NB4 (cell line): ENCODE results near the gene FAM163A.
A peak's percentile ranks its signal among the peaks of the same experiment; 100 is the strongest.

Experiments used
- DNase-seq: peaks from one replicate; pipeline ENCODE4 v3.0.0; 2010; ENCODE audit warnings: low read depth
- H3K4me3 ChIP-seq: one replicate; pipeline ENCODE4 v1.5.1; 2011; ENCODE audit warnings: mild to moderate bottlenecking, low read depth, low read length, moderate library complexity
- MYC ChIP-seq: IDR thresholded peaks from 2 replicates; pipeline ENCODE4 v1.6.1; 2011; ENCODE audit warnings: low read depth, low read length
- POLR2A ChIP-seq: IDR thresholded peaks from 2 replicates; pipeline ENCODE4 v1.6.1; 2011; ENCODE audit warnings: mild to moderate bottlenecking; ENCODE audit not compliant: insufficient read length; ENCODE audit errors: extremely low read depth
- TF ChIP-seq, protein P1 (sequence below): IDR thresholded peaks from one replicate; pipeline ENCODE4 v1.5.1; 2012; ENCODE audit warnings: low read depth, low read length
- TF ChIP-seq, protein P2 (sequence below): IDR thresholded peaks from 2 replicates; pipeline ENCODE4 v1.6.1; 2011; ENCODE audit warnings: low read depth, low read length

Gene FAM163A

DNA sequence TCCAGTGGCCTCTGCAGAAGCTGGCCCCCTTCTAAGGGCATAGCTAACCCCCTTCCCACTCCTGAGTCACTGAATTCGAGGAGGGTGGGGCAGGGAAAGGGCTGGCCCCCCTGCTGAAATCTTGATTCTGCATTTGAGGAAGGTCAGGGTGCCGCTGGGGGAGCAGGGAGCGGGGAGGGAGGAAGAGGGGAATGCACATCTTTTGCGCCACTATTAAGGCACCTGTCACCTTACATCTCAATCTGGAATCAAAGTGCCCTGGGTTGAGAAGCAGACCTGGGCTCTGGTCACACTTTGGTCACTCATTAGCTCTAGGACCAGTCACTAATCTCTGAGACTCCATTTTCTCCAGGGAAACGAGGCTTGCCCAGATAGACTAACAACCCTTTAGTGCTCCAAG, 72.5 kb downstream of the FAM163A start:
- DNase-seq = no peak
- TF ChIP-seq, protein P1, sequence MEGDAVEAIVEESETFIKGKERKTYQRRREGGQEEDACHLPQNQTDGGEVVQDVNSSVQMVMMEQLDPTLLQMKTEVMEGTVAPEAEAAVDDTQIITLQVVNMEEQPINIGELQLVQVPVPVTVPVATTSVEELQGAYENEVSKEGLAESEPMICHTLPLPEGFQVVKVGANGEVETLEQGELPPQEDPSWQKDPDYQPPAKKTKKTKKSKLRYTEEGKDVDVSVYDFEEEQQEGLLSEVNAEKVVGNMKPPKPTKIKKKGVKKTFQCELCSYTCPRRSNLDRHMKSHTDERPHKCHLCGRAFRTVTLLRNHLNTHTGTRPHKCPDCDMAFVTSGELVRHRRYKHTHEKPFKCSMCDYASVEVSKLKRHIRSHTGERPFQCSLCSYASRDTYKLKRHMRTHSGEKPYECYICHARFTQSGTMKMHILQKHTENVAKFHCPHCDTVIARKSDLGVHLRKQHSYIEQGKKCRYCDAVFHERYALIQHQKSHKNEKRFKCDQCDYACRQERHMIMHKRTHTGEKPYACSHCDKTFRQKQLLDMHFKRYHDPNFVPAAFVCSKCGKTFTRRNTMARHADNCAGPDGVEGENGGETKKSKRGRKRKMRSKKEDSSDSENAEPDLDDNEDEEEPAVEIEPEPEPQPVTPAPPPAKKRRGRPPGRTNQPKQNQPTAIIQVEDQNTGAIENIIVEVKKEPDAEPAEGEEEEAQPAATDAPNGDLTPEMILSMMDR = no peak
- TF ChIP-seq MYC = no peak
- TF ChIP-seq, protein P2, sequence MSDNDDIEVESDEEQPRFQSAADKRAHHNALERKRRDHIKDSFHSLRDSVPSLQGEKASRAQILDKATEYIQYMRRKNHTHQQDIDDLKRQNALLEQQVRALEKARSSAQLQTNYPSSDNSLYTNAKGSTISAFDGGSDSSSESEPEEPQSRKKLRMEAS = no peak
- no peak for TF ChIP-seq POLR2A
- H3K4me3 ChIP-seq = no peak overlapping the region

DNA sequence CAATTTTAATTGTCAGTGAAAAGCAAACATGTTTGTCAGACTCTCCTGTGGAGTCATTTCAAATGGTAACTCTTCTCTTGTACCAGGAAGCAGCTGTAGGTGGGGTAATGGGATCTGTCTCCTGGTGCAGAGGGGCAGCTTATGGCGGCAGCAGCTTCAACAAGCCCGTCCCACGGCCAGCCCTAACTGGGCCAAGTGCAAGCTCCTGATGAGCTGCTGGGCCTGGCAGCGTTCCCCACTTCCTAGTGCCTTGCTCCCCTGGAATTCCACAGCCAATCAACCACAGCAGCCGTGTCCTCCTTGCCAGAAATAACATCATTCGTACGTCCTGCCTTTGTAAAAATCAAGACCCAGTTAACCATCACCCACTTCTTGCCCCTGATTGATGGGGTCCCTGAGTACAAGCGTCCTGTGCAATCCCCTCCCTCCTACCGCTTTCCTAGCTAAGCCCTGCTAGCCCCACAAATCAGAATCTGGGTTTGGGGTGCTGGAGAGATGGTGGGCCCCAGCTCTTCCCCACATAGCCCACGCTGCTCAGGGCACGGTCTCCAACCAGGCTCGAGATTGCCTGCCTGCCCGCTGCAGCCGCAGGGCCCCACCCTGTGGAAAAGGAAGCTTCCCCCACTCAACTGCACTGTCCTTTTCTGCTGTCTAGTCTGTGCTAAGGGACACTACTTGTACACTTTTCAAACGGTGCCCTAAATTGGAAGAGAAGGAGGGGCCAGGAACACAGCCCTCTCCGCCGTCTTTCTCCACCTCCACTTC, 73.3 kb downstream of the FAM163A start:
- TF ChIP-seq, protein P2 = no peak
- TF ChIP-seq POLR2A (no peak), MYC (no peak)
- TF ChIP-seq, protein P1 = no peak
- H3K4me3 ChIP-seq = no peak overlapping the region
- no peak for DNase-seq

DNA sequence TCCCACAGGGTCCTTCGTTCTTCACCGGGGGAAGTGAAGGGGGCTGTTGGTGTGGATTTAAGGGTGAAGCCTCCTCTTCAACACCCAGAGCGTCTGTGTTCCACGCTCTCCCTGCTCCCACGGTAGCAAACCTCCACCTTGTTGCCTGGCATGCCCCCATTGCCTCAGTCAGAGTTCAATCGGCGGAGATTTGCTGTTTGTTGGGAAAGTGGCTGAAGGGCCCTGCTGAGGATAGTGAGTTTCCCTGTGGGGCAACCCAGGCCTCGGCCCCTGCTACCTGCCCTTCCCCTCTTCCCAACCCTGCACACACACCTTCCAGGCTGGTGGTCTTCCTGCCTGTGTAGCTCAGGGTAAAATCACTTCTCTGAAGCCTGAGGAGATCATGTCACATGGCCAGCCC, 74.0 kb downstream of the FAM163A start:
- DNase-seq = no peak
- no peak overlapping the region for H3K4me3 ChIP-seq
- TF ChIP-seq, protein P1 = no peak
- TF ChIP-seq POLR2A (no peak), MYC (no peak)
- TF ChIP-seq, protein P2 = no peak

DNA sequence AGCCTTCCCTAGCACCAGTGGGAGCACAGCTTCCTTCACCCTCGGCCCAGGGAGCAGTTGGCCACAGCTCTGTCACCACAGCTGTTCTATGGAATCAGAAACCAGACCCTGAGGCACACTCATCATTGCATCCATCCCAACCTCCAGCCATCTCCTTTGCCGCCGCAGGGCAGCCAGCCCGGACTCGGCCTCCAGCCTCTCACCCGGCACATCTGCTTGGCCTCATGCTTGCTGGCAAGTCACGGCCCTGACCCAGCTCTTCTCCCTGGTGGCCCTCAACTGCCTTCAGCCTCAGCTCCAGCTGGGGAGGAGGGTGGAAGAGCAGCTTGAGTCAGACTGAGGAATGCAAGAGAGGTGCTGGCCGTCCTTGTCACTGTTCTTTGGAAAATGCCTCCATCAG, 74.7 kb downstream of the FAM163A start:
- peak; percentile 58 for DNase-seq

DNA sequence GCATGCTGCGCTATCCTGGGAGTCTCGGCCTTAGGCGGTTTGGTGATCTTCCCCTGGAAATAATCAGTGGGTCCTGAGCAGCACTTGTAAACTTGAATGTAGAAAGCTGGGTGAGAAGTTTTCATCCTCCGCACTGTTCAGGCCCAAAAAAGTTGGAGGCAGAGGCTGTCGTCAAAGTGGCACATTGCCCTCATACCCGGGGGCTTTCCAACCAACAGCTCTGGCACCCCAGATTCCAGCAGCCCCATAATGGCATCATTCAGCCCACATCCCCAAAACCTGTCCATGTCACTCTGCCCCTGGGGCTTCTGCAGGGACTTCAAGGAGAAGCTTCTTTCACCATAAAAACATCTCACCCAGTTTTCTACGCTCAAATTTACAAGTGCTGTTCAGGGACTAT, 75.2 kb downstream of the FAM163A start:
- TF ChIP-seq, protein P2 = no peak
- H3K4me3 ChIP-seq = peak overlapping the region; percentile 25
- DNase-seq = no peak

More for the DNA sequence above, 74.7 kb downstream of the FAM163A start:
- TF ChIP-seq, protein P2 = no peak
- TF ChIP-seq, protein P1 = no peak
- TF ChIP-seq POLR2A (no peak), MYC (no peak)
- H3K4me3 ChIP-seq = no peak overlapping the region

DNA sequence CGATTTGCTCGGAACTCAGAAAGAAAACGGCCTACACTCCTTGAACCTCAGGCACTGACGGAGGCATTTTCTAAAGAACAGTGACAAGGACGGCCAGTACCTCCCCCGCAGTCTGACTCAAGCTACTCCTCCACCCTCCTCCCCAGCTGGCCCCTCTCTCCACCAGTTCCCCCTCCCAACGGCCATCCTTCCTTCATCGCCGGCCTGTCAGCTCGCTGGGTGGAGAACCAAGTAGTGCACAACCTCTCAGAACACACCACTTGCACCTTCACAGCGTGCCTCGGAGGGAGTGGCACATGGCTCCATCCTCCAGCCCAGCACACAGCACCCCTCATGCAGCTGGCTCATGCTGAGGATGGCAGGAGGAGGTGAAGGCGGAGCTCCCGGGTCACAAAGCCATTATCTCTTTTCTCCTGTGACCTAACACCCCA, 75.7 kb downstream of the FAM163A start:
- peak overlapping the region; percentile 25 for H3K4me3 ChIP-seq
- DNase-seq = peak; percentile 98
- TF ChIP-seq MYC (peak; percentile 74), POLR2A (peak; percentile 17)
- TF ChIP-seq, protein P1 = no peak
- TF ChIP-seq, protein P2 = peak; percentile 94
